Measurements from ENCODE around the gene RRAGD.

The RRAGD gene

DNA sequence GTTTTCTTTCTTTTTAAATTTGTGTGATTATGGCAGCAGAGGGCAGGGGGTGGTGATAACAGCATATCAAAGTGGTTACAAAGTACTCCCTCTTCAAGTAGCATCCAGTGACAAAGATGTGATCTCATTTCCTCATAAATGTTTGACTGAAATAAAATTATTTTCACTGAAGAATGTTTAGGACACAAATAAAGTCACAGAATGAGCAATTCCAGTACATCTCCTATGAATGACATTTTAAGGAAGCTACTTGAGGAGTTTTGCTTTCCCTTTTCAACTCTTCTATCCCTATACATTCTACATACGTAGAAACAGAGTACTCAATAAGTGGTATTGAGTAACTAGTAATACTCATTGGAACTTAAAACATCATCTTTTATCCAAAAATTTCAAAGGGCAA, 83.1 kb downstream of the RRAGD start:
- no peak for DNase-seq

GRCh38 chr6:89324304-89324703, 87.8 kb downstream of the RRAGD start:
- no peak for DNase-seq

- no peak for DNase-seq
Measured at GRCh38 chr6:89323511-89323971, 88.5 kb downstream of the RRAGD start.

- DNase-seq, result no peak
Measured at GRCh38 chr6:89321131-89321970, 90.7 kb downstream of the RRAGD start.

- DNase-seq, result no peak
Measured at GRCh38 chr6:89320012-89320559, 92.0 kb downstream of the RRAGD start.

DNA sequence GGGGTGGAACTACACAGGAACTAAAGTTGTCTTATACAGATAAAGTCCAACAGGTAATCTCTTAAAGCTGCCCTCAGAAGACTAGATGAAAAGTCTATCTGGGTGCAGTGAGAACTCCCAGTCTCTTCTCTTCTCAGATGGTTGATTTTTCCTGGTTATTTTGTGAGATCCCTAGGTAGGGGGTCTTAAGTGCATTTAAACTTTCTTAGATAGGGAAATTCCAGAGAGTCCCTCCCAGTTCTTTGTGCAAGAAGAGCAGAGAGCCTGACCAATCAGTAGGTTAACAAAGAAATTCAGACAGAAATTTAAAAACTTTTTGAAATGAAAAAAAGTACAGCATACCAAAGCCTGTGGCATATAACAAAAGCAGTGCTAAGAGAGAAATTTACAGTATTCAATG, 95.0 kb downstream of the RRAGD start:
- no peak for DNase-seq

GRCh38 chr6:89315249-89315885, 96.7 kb downstream of the RRAGD start, which contains the start of gene GABRR2:
GABRR2 (minus strand) TSS chr6:89315299; CDS start chr6:89315165, 134 bp downstream.
- no peak for DNase-seq

DNA sequence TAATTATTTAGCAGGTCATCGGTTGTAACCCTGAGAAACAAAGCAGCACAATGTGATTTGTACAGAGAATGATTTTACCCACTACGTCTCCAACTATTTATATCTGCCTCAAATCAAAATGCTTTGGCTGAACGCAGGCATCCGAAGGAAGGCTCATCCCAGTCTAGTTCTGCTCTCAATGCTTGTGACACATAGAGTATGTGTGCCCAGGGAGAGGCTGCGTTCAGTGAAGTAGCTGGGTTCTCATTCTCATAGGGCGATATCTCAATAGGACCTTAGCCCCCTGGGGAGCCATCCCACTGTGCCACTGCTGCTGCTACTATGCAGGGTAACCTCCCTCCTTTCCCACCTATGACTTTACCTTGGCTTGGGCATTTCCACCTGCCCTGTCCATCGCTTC, 97.4 kb downstream of the RRAGD start:
- no peak for DNase-seq

Data from activated gamma-delta T cell (primary cell).